Effector memory CD8-positive, alpha-beta T cell (primary cell): ENCODE results near the gene PCDHB3.
"Not testable (repeated sequence)": the region's sequence is repeated elsewhere in the genome, so short reads cannot be mapped to it uniquely, and the experiment has no call there.

Experiments used
- ATAC-seq: fragments of 150-1000 bp; cut with Tn5 transposase; replicated peaks from 2 replicates; pipeline ENCODE4 v1.10.0; 2021; ENCODE audit warnings: mild to moderate bottlenecking, moderate library complexity
- DNase-seq, 3 experiments: peaks; one replicate each; pipeline ENCODE4 v3.0.0; 2021
- H3K27ac Mint-ChIP-seq, 2 donors: one replicate each; pipeline ENCODE4 v1.8.0; 2022; ENCODE audit warnings: mild to moderate bottlenecking in 2 of 2, mixed read lengths in 2 of 2, moderate library complexity in 2 of 2
- H3K27me3 Mint-ChIP-seq, 2 donors: one replicate each; pipeline ENCODE4 v1.8.0; 2022; ENCODE audit warnings: mixed read lengths in 2 of 2
- H3K36me3 Mint-ChIP-seq: one replicate; pipeline ENCODE4 v1.8.0; 2022; ENCODE audit warnings: mild to moderate bottlenecking, moderate library complexity, mixed read lengths; ENCODE audit not compliant: insufficient read depth
- H3K4me1 Mint-ChIP-seq, 2 donors: one replicate each; pipeline ENCODE4 v1.8.0; 2022; ENCODE audit warnings: low read depth in 2 of 2, mixed read lengths in 2 of 2
- H3K4me3 Mint-ChIP-seq, 2 donors: one replicate each; pipeline ENCODE4 v1.8.0; 2022; ENCODE audit warnings: mild to moderate bottlenecking in 2 of 2, mixed read lengths in 2 of 2, moderate library complexity in 2 of 2
- H3K9me3 Mint-ChIP-seq, 2 donors: one replicate each; pipeline ENCODE4 v1.8.0; 2022; ENCODE audit warnings: mixed read lengths in 2 of 2

Gene PCDHB3

GRCh38 chr5:141105350-141105749 is 5.1 kb downstream of the PCDHB3 start:
- H3K9me3 Mint-ChIP-seq, result peaks cover 4% of the 10 kb centered on the region in 2 donors
- no peak overlapping the region for H3K27ac Mint-ChIP-seq
- peaks cover 0 to 1% of the 10 kb centered on the region in 2 donors for H3K4me1 Mint-ChIP-seq
- no peak overlapping the region for H3K4me3 Mint-ChIP-seq
- ATAC-seq, result no peak
- no peak for DNase-seq
- peaks cover 4 to 8% of the 10 kb centered on the region in 2 donors for H3K27me3 Mint-ChIP-seq
- no peaks in the 10 kb centered on the region for H3K36me3 Mint-ChIP-seq

DNA sequence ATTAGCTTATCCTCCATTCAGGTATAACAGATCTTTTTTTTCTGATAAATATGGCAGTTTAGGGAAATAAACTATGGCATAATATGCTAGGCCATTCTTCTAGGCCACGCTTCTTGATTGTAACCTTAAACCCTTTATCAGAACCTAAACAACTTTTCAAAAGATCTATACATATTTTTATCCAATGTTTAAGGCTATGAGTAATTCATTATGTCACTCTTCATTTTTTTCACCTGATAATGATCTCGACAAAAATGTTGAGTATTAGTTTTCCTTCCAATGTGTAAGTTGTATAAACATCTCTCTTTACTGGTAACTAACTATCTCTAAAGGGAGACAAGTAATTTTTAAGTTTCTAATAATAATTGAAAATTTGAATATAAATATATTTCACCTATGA is 19.0 kb downstream of the PCDHB3 start:
- Mint-ChIP-seq H3K27ac (no peak overlapping the region), H3K27me3 (peaks cover 13 to 19% of the 10 kb centered on the region in 2 donors), H3K9me3 (peaks cover under 1 to 4% of the 10 kb centered on the region in 2 donors), H3K4me1 (no peaks in the 10 kb centered on the region), H3K36me3 (no peaks in the 10 kb centered on the region), H3K4me3 (no peak overlapping the region)
- ATAC-seq (no peak), DNase-seq (no peak)

DNA sequence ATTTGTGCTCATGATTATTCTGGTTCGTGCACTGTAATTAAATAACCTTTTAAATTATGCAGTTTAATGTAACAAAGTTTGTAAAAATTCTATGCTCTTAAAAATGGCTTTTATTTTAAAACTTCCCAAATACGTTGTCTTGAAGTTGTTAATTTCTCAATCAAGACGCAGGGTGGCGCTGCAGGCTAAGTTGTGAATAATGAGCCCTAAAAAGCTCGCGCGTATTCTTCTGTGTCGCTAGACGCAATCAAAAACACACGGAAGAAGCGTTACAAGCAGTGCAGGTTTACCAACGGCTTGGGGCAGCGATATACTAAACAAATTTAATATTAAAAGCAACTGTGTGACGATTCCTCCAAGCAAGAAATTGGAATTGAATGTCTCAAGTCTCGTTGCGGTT is 21.3 kb downstream of the PCDHB3 start, which contains the start of gene PCDHB4:
TSS of gene PCDHB4 (plus strand) at position 256 of the 400 bp plus-strand sequence. CDS start 181 bp downstream, outside the sequence.
- Mint-ChIP-seq H3K27ac (no peak within 1 kb of the TSS), H3K27me3 (peaks cover 13 to 19% of the 10 kb centered on the region in 2 donors), H3K9me3 (no peaks in the 10 kb centered on the region), H3K36me3 (no peaks in the 10 kb centered on the region), H3K4me1 (no peaks in the 10 kb centered on the region), H3K4me3 (no peak within 1 kb of the TSS)
- no peak for DNase-seq
- no peak for ATAC-seq

DNA sequence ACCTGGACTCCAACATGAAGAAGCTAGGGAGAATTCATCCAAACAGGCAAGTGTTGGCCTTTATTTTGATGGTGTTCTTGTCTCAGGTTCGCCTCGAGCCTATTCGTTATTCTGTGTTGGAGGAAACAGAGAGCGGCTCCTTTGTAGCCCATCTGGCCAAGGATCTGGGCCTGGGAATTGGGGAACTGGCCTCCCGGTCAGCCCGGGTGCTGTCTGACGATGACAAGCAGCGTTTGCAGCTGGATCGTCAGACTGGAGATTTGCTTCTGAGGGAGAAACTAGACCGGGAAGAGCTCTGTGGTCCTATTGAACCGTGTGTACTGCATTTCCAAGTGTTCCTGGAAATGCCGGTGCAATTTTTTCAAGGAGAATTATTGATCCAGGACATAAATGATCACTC is 21.7 kb downstream of the PCDHB3 start:
- DNase-seq (no peak), ATAC-seq (no peak)
- Mint-ChIP-seq H3K36me3 (no peaks in the 10 kb centered on the region), H3K27me3 (peaks cover 13 to 19% of the 10 kb centered on the region in 2 donors), H3K4me3 (no peak overlapping the region), H3K9me3 (no peaks in the 10 kb centered on the region), H3K27ac (no peak overlapping the region), H3K4me1 (no peaks in the 10 kb centered on the region)

- not testable (repeated sequence) for ATAC-seq, H3K4me3 Mint-ChIP-seq, DNase-seq, H3K36me3 Mint-ChIP-seq, H3K27ac Mint-ChIP-seq, H3K4me1 Mint-ChIP-seq, H3K9me3 Mint-ChIP-seq
- peaks cover 15 to 19% of the 10 kb centered on the region in 2 donors for H3K27me3 Mint-ChIP-seq
Measured at GRCh38 chr5:141123396-141124135, 23.3 kb downstream of the PCDHB3 start.

- no peak overlapping the region for H3K27ac Mint-ChIP-seq
Measured at GRCh38 chr5:141127305-141127704, 27.0 kb downstream of the PCDHB3 start.

DNA sequence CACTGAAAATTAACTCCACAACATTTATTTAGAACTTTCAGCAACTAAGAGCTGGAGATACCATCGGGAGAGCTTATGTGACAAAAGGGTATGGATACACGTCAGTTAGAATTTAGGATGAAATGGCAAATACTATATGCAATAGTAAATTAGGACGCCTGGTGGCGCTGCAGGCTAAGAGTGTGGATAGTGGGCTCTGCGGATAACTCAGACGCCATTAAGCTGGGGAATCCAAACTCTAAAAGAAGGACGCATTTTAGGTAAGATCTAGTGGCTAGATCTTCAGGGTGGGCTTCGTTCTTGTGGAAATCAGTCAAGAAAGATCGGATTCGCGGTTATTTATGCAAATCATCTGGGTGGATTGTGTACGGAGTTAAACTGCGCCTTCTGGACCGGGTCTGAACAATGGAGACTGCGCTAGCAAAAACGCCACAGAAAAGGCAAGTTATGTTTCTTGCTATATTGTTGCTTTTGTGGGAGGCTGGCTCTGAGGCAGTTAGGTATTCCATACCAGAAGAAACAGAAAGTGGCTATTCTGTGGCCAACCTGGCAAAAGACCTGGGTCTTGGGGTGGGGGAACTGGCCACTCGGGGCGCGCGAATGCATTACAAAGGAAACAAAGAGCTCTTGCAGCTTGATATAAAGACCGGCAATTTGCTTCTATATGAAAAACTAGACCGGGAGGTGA is 34.9 kb downstream of the PCDHB3 start, which contains the start of gene PCDHB5:
TSS of gene PCDHB5 (plus strand) at position 177 of the 688 bp plus-strand sequence. CDS start at position 406, 229 bp downstream.
- Mint-ChIP-seq H3K9me3 (peaks cover 8 to 13% of the 10 kb centered on the region in 2 donors), H3K36me3 (no peaks in the 10 kb centered on the region), H3K27me3 (peaks cover 8 to 9% of the 10 kb centered on the region in 2 donors), H3K4me1 (peaks cover 4 to 5% of the 10 kb centered on the region in 2 donors), H3K4me3 (peak within 1 kb of the TSS; percentile 29 to 48), H3K27ac (no peak within 1 kb of the TSS)
- DNase-seq (no peak), ATAC-seq (no peak)

More at GRCh38 chr5:141127305-141127704, 27.0 kb downstream of the PCDHB3 start:
- Mint-ChIP-seq H3K27me3 (peaks cover 9 to 17% of the 10 kb centered on the region in 2 donors), H3K4me3 (no peak overlapping the region), H3K36me3 (no peaks in the 10 kb centered on the region), H3K9me3 (no peaks in the 10 kb centered on the region), H3K4me1 (no peaks in the 10 kb centered on the region)
- DNase-seq (no peak), ATAC-seq (no peak)

DNA sequence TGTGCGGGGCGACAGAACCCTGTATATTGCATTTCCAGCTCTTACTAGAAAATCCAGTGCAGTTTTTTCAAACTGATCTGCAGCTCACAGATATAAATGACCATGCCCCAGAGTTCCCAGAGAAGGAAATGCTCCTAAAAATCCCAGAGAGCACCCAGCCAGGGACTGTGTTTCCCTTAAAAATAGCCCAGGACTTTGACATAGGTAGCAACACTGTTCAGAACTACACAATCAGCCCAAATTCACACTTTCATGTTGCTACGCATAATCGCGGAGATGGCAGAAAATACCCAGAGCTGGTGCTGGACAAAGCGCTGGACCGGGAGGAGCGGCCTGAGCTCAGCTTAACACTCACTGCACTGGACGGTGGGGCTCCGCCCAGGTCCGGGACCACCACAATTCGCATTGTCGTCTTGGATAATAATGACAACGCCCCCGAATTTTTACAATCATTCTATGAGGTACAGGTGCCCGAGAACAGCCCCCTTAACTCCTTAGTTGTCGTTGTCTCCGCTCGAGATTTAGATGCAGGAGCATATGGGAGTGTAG is 35.5 kb downstream of the PCDHB3 start:
- H3K27me3 Mint-ChIP-seq, result peaks cover 8 to 9% of the 10 kb centered on the region in 2 donors
- H3K4me1 Mint-ChIP-seq, result peaks cover 4 to 5% of the 10 kb centered on the region in 2 donors
- no peaks in the 10 kb centered on the region for H3K36me3 Mint-ChIP-seq
- H3K4me3 Mint-ChIP-seq, result no peak overlapping the region
- H3K9me3 Mint-ChIP-seq, result peaks cover 8 to 13% of the 10 kb centered on the region in 2 donors
- DNase-seq (no peak), ATAC-seq (no peak)
- no peak overlapping the region for H3K27ac Mint-ChIP-seq

GRCh38 chr5:141137346-141137745 is 37.1 kb downstream of the PCDHB3 start:
- not testable (repeated sequence) for H3K27ac Mint-ChIP-seq, ATAC-seq, DNase-seq, H3K36me3 Mint-ChIP-seq, H3K4me3 Mint-ChIP-seq, H3K4me1 Mint-ChIP-seq
- Mint-ChIP-seq H3K27me3 (peaks cover 9 to 13% of the 10 kb centered on the region in 2 donors), H3K9me3 (peaks cover 8 to 13% of the 10 kb centered on the region in 2 donors)

DNA sequence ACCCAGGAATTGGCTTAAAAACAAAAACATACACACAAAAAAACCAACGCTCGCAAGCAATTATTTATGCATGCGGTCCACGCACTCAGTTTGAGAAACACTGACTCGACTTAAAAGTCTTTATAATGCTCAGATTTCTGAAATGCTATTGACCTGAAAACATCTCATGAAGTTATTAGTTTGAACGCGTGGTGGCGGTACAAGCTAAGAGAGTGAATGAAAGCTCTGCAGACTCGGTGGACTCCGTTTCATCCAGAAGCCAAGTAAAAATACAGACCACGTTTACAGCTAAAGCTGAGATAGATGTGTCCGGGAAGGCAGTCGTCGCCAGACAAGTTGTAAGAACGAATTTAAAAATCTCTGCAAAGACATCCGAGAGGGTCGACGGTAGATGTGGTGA is 49.5 kb downstream of the PCDHB3 start, which contains the start of gene PCDHB6:
TSS of gene PCDHB6 (plus strand) at position 246 of the 400 bp plus-strand sequence. CDS start 201 bp downstream, outside the sequence.
- no peak within 1 kb of the TSS for H3K27ac Mint-ChIP-seq
- peaks cover 3 to 5% of the 10 kb centered on the region in 2 donors for H3K4me1 Mint-ChIP-seq
- ATAC-seq (no peak), DNase-seq (no peak)
- no peaks in the 10 kb centered on the region for H3K9me3 Mint-ChIP-seq
- peak within 1 kb of the TSS in 1 of 2 donors; percentile 15 for H3K4me3 Mint-ChIP-seq
- no peaks in the 10 kb centered on the region for H3K36me3 Mint-ChIP-seq
- H3K27me3 Mint-ChIP-seq, result peaks cover 27 to 34% of the 10 kb centered on the region in 2 donors

- H3K27me3 Mint-ChIP-seq, result peaks cover 24 to 34% of the 10 kb centered on the region in 2 donors
- no peak overlapping the region for H3K27ac Mint-ChIP-seq
- no peaks in the 10 kb centered on the region for H3K36me3 Mint-ChIP-seq
- no peak for ATAC-seq
- H3K4me1 Mint-ChIP-seq, result peaks cover 3 to 5% of the 10 kb centered on the region in 2 donors
- H3K9me3 Mint-ChIP-seq, result no peaks in the 10 kb centered on the region
- H3K4me3 Mint-ChIP-seq, result peak overlapping the region in 1 of 2 donors; percentile 15
- no peak for DNase-seq
Measured at GRCh38 chr5:141150224-141150992, 50.1 kb downstream of the PCDHB3 start.

DNA sequence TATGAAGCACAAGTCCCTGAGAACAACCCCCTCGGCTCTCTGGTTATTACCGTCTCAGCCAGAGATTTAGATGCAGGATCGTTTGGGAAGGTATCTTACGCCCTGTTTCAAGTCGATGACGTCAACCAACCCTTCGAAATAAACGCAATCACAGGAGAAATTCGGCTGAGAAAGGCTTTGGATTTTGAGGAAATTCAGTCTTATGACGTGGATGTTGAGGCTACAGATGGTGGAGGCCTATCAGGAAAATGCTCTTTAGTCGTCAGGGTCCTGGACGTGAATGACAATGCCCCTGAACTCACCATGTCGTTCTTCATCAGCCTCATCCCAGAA is 50.7 kb downstream of the PCDHB3 start:
- Mint-ChIP-seq H3K4me3 (no peak overlapping the region), H3K27me3 (peaks cover 30 to 39% of the 10 kb centered on the region in 2 donors), H3K4me1 (peaks cover 3 to 5% of the 10 kb centered on the region in 2 donors), H3K36me3 (no peaks in the 10 kb centered on the region), H3K9me3 (no peaks in the 10 kb centered on the region), H3K27ac (no peak overlapping the region)
- DNase-seq (no peak), ATAC-seq (no peak)

DNA sequence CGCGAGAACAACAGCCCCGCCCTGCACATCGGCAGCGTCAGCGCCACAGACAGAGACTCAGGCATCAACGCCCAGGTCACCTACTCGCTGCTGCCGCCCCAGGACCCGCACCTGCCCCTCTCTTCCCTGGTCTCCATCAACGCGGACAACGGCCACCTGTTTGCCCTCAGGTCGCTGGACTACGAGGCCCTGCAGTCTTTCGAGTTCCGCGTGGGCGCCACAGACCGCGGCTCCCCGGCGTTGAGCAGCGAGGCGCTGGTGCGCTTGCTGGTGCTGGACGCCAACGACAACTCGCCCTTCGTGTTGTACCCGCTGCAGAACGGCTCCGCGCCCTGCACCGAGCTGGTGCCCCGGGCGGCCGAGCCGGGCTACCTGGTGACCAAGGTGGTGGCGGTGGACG is 51.4 kb downstream of the PCDHB3 start:
- DNase-seq, ATAC-seq, H3K4me1 Mint-ChIP-seq, H3K9me3 Mint-ChIP-seq, H3K27ac Mint-ChIP-seq, H3K36me3 Mint-ChIP-seq, H3K4me3 Mint-ChIP-seq: not testable (repeated sequence)
- peaks cover 33 to 46% of the 10 kb centered on the region in 2 donors for H3K27me3 Mint-ChIP-seq
